Measurements from ENCODE around the gene RTN4R. TPM values are rescaled to one million over a fixed set of nuclear protein-coding genes. Genes with fewer than 3 reads are reported as not detected.

The RTN4R gene
- total and polyA plus RNA-seq, 2 of the 4 experiments (the other 2 are of a cell fraction): 0.18 to 0.94 TPM

DNA sequence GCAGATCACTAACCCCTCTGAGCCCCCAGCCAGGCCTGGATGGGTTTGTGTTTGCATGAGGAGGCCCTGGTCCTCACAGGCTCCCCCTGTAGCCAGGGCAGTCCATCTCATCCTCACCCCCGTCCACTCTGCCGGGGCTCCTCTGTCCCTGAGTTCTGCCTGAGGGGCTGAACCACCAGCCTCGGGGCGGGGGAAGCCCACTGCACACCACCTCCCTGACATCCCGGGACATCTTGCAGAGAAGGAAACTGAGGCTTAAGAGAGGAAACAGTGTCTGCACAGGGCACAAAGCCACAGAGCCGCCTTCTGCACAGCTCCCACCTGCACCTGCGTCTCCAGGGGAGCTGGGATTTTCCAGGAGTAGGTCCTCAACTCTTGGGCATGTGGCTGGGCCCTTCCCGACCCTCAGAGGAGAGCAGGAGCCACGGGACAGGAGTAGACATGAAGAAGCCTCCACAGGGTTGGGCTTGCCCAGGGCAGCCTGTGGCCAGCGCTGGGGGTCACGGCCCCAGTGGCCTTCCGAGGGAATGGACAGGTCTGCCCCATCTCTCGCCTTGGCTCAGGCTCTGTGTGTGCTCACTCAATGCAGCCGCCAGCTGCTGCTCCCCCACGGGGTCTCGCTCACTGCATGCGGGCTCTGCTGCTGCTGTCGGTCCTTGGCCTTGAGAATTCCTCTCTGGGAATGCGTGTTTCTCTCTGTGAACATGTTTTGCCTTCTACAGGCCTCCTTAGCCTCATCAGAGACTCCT lies 71.8 kb downstream of the RTN4R start:
- 48% methylated on average over 12 of the region's 19 CpGs; no CpG with 5 or more reads in 1 of the 2 experiments for whole genome bisulfite sequencing, 2 experiments (ENCODE audit: extremely low coverage in 2 of 2, insufficient read length in 1 of 2)
- dilution Hi-C loops (cut with HindIII; ENCODE audit: low sequenced_read_pairs, unreplicated experiment): no loop called here

More for the DNA sequence above, 71.8 kb downstream of the RTN4R start:
- Histone ChIP-seq H3K79me1 (ENCODE audit: low read depth in 1 of 2, low read length in 2 of 2) (no peaks in the 10 kb centered on the region), H3K27ac (ENCODE audit: insufficient read depth, low read length) (no peak overlapping the region), H3K14ac (replicated peaks; ENCODE audit: low read depth, low read length) (no peak overlapping the region), H4K5ac (ENCODE audit: low read depth, low read length) (no peak overlapping the region), H2BK20ac (ENCODE audit: low read depth, low read length) (no peak overlapping the region), H2BK120ac (ENCODE audit: low read depth, low read length) (no peak overlapping the region), H2AFZ (replicated peaks; ENCODE audit: low read length, poor library complexity) (no peak overlapping the region), H3K27me3 (ENCODE audit: control insufficient read depth, insufficient read depth, low read length) (peaks cover 52% of the 10 kb centered on the region), H3K4me2 (ENCODE audit: low read depth, low read length) (no peak overlapping the region), H4K8ac (ENCODE audit: low read depth in 2 of 2, low read length in 2 of 2) (no peak overlapping the region), H3K23ac (ENCODE audit: low read depth, low read length) (no peak overlapping the region), H2BK5ac (ENCODE audit: low read depth, low read length, poor library complexity, severe bottlenecking) (no peak overlapping the region), H3K36me3 (ENCODE audit: control insufficient read depth, insufficient read depth, low read length) (no peaks in the 10 kb centered on the region), H3K9ac (ENCODE audit: low read depth, low read length) (no peak overlapping the region), H2AK5ac (ENCODE audit: low read depth, low read length) (no peak overlapping the region), H3K9me3 (ENCODE audit: control insufficient read depth, insufficient read depth, low read length) (no peaks in the 10 kb centered on the region), H3K9me1 (ENCODE audit: insufficient read depth, low read length) (no peaks in the 10 kb centered on the region), H4K20me1 (ENCODE audit: insufficient read depth, low read length) (no peaks in the 10 kb centered on the region), H3K4ac (ENCODE audit: low read depth, low read length) (no peak overlapping the region), H3K4me3 (ENCODE audit: insufficient read depth, low read depth, low read length) (no peak overlapping the region), H3K56ac (ENCODE audit: extremely low read depth, insufficient read depth, low read length) (no peak overlapping the region), H2BK15ac (ENCODE audit: low read depth, low read length) (no peak overlapping the region), H2AK9ac (replicated peaks; ENCODE audit: low read depth, low read length, poor library complexity) (no peak overlapping the region), H4K91ac (ENCODE audit: insufficient read depth, low read depth, low read length) (no peak overlapping the region), H3K18ac (ENCODE audit: low read depth, low read length) (no peak overlapping the region), H3K4me1 (ENCODE audit: control insufficient read depth, insufficient read depth, low read length) (no peaks in the 10 kb centered on the region)
- TF ChIP-seq RCOR1 (IDR thresholded peaks at IDR 0.05; ENCODE audit: insufficient replicate concordance, low read length): no peak
- TF ChIP-seq MXI1 (IDR thresholded peaks at IDR 0.05; ENCODE audit: borderline replicate concordance, low read depth, low read length): no peak
- TF ChIP-seq FOS (IDR thresholded peaks at IDR 0.05; ENCODE audit: low read depth, low read length): no peak
- intact Hi-C loops (cut with micrococcal nuclease) (no loop called here), in situ Hi-C loops (cut with MboI; ENCODE audit: low sequenced_read_pairs) (no loop called here)
- no TSS peak for BruUV-seq (replicated peaks)
- CTCF ChIA-PET: no interaction called here
- ATAC-seq (ENCODE audit: low read depth) (no peak), DNase-seq (no peak)
- POLR2A ChIA-PET (ENCODE audit: unreplicated experiment): no interaction called here

All from IMR-90 (cell line).